SH-SY5Y (cell line): ENCODE data around the gene LRRC73.

Source experiments
- GATA2 ChIP-seq: IDR thresholded peaks from 2 replicates; pipeline ENCODE4 v1.6.1; 2011; ENCODE audit warnings: mild to moderate bottlenecking, low read depth, low read length
- GATA3 ChIP-seq: IDR thresholded peaks from 2 replicates; pipeline ENCODE4 v1.6.1; 2011; ENCODE audit warnings: low read depth, mild to moderate bottlenecking, low read length, moderate library complexity

GRCh38 chr6:43492673-43493072, 17.5 kb downstream of the LRRC73 start:
- TF ChIP-seq GATA2 (no peak), GATA3 (no peak)
